HG02623 (cell line): ENCODE results near the gene APOL4.
"Not testable (repeated sequence)": the region's sequence is repeated elsewhere in the genome, so short reads cannot be mapped to it uniquely, and the experiment has no call there.

Experiments
- ATAC-seq: cut with Tn5 transposase; IDR thresholded peaks from one replicate; pipeline ENCODE4 v1.9.1; 2021; ENCODE audit warnings: moderate library complexity; ENCODE audit not compliant: unreplicated experiment

APOL4 gene

DNA sequence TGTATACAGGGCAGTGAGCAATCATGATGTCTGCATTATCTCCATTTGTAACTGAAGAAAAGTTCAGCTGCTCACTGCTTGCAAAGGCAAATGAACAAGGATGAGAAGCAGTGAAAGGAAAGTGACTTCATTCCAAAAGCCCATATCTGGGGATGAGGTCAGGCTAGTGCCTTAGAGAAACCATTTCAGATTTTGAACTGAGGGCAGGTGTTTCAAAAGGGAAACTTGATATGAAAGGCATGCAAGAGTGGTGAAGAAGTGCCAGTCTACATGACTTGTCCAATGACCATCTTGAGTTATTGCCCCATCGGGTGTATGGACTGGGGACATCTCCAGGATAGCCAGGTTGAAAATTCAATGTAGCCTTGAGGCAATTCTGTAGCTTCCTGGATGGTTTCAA, 7.3 kb upstream of the APOL4 start:
- ATAC-seq = no peak

DNA sequence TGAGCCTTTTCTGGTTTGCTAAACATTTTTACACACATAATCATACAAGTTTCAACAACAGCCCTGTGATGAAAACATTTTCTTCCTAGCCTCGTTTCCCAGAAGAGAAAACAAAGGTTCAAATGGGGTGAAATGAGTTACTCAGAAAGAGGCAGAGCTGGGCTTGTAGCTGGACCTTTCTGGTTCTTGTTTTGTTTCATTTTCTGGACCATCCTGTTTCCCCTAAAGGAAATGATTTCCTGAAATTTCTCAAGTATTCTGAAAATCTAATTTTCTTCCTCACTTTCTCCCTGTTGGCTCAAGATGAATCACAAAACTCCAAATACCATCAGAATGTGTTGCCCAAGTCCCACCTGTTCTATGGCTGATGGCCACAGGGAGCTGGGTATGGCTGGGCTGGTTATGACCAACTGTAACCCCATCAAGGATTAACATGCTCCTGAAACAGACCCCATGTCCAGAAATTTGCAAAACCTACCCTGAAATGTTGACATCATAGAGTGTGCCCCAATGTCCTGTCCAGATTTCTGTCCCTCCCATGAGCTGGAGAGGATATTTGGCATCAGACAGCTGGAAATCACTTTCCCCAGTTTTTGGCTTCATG, 6.7 kb upstream of the APOL4 start:
- ATAC-seq = no peak

DNA sequence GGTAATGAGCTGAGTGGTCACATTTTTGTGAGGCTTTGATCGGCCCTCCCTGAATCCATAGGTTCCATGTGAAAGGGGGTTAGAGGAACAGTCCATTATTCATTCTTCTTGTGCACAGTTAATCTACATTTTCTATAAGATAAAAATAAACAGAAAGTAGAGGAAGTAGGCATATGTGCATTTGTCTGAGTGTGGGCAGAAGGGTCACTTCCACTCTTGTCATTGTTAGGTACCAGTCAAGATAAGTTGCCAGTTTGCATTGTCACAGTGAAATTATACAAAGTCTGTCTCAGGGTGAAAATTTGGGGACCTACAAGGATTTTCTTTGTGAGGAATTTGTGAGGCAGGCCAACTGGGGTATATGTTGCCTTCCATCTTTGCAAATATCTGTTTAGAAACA, 4.6 kb upstream of the APOL4 start:
- no peak for ATAC-seq

DNA sequence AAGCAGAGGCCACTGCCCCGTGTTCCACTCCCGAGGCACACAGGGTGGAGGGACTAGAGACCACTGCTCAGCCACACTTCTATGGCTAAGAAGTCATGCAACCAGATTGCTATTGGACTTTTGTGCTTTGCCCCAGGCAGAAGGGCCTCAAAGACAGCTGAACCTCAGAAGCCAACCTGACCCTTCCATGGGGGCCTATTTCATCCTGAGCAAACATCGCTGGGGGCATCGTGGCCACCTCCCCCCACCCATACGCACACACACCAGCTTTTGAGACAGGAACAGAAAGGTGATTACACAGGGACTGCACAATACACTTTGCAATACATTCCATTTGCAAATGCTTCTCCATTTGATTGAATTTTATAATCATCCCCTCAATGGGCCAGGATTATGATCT, 4.0 kb upstream of the APOL4 start:
- ATAC-seq = not testable (repeated sequence)

DNA sequence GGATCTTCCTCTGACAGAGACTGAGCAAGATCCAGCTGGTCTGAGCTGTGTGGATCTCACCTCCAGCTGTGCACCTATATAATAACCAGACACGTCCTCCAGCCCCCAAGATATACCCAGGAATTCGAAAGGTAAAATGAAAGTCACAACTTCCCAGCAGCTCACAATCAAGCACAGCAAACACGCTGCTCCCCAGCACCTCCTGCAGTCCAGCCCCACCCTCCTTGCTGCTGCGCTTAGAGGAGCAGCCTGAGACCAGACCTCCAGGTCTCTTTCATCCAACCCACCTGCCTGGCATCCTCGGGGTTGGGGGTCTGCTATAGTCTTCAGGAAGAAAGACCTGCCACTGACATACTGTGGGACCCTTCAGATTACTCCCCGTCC, 3.0 kb upstream of the APOL4 start:
- no peak for ATAC-seq

DNA sequence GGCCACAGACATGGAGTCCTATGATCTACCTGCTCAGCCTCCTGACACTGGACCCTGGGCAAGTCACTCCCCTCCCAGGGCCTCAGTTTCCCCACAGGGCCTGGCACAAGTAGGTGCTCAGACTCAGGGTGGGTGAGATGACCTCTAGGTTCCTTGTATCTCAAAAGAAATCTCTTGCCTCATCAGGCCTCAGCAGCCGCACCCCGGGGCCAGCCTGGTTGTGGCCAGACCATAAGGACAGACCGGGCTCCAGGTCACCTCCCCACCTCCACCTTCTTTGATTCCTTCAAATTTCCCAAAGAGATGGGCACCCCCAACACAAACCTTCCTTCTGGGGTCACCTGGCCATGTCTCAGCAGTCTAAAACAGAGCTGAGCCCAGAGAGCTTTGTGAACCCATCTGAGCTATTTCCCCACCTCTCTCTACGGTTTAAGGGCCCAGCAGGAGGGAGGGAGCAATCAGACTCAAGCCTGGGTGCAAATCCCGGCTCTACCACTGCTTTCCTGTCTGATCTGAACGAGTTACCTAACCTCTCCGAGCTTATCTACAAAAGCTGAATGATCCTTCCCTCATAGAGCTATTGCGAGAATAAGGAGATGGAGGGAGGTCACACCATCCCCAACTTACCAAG, 2.5 kb upstream of the APOL4 start:
- ATAC-seq = no peak

DNA sequence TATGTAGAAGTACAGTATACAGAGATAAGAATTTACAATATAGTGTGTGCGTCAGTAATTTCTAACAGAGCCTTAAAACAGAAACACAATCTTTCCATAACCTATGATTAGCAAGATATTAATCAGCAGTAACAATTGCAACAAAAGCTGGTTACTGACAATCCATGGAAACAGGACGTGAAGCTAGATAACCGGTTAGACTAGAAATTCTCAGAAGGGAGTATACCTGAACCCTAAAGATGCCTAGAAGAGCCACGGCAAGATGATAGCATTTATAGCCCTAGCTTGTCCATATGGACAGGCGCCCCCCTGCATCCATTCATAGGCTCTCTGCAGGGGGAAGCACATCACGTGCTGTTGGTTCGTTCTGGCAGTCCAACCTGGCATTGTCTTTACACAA, 1.8 kb upstream of the APOL4 start:
- not testable (repeated sequence) for ATAC-seq

DNA sequence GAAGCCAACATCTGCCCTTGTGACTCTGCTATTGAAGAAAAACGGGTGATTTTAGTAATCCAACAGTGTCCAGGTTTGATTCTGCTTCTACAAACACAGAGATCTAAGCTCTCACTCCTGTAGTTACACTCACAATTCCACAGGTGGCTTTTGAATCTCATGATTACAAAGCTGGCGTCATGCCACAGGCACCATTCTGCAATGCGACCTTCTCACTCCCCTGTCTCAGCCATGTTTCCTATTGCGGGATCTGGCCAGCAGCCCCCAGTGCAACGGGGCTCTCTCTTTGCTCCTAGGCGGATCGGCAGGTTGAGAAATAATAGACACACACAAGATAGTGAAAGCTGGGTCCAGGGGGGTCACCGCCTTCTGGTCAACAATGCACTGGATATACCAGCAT, 1.3 kb upstream of the APOL4 start:
- ATAC-seq = not testable (repeated sequence)

DNA sequence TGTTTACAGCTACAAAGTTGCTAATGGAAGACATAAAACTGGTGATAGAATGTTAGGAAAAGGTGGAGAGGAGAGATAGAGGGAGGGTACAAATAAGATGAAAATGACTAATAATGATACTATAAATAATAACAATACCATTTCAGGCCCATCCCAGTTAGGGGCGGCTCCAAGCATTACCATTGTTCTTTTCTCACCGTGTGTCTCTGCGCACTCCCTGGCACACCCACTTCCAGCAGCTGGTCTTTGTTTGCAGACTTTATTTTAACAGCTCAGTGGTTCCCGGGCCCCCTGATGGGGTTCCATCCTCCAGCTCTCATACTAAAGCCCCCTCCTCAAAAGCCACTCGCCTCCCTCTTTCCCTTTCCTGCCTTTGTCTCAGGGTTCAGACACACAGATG, 584 bp downstream of the APOL4 start:
- not testable (repeated sequence) for ATAC-seq

DNA sequence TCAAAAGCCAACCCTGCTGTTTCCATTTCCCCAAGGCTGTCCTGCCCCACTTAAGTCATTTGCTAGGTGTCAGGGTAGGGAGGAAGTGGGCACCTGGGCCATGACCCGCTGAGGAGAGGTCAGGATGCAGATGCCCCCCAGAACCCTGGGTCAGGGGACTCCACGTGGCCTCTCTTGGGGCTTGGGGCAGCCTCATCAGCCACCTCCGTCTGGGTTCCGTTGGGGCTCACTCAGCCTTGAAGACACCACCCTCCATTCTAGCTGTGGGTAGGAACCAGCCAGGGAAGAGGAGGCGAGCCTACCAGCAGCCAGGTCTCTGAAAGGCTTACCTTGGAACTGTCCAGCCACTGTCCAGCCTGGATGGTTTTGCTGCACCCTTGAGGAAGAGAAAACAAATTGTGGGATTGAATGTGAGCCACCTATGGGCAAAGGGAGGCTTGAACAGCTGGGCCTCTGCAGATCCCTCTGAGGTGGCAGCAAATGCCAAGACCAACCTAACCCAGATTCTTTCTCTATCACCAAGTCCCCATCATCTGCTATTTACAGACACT, 2.5 kb downstream of the APOL4 start:
- no peak for ATAC-seq

DNA sequence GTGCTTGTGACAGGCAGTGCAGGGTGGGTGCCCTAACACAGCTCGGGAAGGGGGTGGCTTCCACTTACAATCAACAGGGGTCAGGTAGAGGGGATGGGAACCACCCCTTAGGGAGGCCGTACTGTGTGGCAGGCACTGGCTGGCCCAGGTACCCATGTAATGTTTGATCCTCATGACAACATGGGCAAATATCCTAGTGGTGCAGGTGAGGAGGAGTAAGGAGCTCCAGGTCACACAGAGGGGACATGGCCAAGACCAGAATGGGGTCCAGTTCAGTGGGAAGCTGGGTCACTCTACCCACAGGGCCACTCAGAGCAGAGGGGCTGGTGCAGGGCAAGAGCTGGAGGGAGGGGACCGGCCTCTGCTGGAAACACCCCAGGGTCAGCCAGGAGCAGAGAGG, 3.1 kb downstream of the APOL4 start:
- ATAC-seq = no peak

DNA sequence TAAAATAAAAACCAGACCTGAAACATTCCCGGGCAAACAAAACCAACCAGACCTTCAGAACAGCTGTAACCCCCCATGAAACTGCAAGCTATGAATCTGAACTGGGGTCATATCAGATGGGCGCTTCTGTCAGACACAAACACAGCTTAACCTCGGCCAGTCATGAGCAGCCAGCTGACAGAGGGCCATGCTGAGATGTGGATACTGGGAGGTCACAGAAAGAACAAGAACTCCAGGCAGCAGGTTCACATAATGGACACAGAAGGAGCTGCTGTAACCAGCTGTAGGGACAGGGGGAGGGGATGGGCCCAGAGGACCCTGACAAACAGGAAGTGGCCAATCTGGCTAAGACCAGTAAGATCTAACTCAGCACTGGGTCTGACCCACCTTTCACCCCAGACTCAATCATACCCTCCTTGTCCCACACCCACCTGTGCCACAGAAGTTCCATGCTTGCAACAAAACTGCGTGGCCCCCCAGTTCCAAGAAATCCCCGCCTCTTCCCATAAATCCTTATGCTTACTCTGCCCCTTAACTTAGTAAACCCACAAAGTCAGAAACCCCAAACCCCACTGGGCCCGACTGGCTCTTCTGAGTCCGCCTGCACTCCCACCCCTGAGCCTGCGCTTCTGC, 4.0 kb downstream of the APOL4 start:
- no peak for ATAC-seq

DNA sequence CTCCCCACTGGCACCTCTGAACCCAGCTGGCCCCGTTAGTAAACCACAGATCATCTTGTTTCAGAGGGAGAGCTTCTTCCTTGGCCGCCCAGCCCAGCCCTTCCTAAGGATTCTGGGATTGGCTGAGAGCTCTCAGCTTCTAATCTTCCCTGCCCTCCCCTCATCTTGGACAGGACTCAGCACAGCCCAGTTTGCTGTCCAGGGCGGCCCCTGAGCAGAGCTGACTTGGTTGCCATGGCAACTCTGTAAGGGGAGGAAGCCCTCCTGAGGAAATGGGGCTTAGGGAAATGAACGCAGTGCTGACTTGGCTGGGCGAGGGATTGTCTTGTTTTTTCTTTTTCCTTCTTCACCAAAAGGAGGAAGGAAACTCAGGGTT, 4.6 kb downstream of the APOL4 start:
- no peak for ATAC-seq

DNA sequence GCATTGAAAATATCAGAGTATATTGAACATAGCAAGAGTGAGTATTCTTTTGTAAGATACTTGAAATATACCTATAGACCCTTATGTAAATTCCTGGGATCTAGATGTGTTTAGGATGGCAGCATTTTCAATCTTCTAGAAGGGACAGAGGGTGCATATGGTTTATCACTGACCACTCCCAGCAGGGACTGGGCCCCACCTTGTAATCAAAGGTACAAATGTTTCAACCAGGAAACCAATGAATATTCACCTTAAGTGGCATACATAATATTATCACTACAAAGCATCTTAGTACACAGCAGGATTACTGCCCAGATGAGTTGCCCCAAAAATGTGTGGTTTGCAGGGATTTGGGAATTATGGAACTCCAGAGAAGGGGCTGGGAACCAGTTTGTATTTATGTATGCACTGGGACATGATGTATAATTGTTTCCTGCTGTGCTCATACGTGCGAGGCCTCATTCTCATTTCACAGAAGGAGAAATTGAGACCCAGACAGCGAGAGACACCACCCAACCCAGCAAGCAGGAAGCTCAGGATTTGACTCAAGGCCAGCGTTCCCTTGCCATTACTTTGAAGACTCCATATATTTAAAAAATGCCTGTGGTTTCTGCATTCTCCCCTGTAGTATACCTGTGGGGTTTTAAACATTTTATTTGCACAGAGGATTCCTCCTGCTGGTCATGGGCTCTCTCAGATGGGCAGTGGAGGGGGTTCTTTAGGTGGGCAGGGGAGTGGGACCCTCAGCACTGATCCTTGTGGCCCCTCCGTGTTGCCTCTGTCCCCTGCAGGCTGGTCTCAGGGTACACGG, 5.2 kb downstream of the APOL4 start:
- ATAC-seq = no peak

DNA sequence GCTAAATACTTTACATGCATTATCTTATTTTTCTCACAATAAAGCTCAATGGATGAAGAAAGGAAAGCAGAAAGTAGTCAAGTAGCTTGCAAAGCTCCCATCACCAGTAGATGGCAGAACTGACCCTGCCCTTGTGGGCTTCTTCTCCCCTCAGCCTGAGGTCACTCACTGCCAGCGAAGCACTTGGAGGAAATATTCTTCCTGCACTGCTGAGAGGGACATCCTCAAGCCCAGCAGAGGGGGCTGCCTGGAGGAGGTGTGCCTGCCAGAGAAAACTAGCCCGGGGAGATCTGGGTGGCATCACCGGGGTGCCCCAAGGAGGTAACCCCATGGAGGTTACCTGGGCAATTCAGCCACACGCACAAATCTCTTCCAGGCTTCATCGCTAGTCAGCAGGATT, 6.6 kb downstream of the APOL4 start:
- ATAC-seq = no peak

DNA sequence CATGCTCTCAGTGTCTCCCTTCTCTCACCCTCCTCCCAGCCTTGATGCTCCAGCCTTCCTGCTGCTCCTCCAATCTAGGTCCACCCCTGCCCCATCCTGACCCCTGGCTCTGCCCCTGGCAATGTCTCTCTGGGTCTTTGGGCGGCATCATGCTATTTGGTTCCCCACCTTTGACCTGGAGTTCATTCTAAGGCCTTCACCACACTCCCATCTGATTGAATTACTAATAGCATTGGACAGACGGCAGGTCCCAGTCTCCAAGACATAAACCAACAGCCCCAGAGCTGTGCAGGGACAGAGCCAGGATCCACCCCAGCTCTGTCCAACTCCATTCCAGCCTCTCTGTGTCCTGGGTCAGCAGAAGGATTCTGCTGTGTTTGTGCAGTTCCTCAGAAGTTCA, 7.2 kb downstream of the APOL4 start:
- ATAC-seq = no peak

DNA sequence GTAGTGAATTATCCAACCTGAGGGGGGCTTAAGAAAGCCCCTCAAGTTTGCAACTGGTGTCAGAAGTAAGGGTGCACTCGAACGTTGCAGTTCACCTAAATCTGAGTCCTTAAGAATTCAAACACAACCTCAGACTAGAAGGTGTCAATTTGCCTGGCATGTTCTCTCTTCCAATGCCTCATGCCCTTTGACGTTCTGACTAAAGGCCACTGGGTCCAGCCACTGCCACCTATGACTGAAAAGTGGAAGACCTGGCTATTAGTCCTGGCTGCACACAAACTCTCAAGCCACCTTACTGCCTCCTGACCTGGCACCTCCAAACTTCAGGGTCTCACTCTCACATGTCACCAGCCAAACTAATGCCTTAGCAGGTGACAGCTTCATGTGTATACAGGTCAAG, 8.0 kb downstream of the APOL4 start:
- no peak for ATAC-seq

DNA sequence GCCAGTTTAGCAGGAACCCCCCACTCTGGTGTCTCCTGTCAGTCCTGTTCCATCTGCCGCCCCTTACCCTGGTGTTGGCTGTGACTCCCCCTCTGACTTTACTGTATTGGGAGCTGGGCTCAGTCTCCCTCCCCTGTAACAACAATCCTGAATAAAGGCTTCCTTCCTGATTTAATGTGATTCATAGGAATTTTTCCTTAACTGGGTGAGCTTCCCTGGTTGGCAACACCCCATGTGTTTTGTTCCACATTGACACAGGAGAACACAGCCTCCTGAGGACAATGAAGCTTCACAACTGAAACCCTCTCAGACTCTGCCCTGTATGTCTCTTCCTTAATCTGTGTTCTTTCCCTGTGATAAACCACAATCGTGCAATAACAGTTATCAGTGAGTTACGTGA, 8.4 kb downstream of the APOL4 start:
- ATAC-seq = no peak

DNA sequence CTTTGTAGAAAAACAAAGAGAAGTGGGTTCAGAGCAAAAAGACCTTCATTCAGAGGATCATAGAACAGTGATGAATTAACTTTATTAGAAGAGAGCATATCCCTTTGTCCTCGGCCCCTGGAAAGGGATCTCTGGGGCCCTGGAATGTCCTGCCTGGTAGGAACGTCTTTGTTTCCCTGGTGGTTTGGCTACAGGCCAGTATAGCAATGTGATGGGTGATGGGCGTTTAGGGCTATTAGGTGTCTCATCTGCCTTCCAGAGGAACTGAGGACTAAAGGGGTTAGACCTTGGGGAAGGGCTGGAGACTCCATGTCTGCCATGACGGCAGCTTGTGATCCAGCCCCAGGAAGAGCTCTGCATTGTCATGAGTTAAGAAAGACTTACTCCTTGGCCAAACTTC, 9.1 kb downstream of the APOL4 start:
- no peak for ATAC-seq

DNA sequence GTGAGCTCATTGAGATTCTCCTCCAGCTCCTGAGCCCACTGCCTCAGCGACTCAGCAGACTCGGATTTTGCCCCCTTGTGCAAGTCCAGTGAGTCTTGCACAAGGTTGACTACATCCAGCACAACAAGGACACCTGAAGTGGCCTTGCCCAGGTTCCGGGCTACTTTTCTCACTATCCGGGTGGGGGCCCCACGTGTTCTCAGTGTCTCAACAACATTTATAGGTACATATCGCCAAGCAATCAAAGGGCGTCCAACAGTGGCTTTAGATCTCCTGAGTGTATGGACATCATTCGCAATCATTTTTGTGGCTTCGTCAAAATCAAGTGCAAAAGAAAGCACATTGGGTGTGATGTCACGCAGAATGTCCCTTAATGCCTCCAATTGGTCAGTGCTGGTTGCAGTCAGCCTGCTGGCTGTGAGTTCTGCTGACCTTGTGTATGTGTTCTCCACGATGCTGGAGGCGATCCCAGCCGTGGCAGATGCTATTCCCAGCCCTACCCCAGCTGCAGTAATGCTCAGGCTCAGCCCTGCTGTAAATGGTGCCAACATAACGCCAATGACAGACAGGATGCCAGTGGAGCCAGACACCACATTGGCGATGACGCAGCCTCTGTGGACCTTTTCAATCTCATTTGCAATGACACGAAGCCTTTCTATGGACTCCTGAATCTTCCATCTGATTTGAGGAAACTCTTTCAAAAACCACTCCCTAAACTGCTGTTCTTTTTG, 10.3 kb downstream of the APOL4 start:
- ATAC-seq = no peak

DNA sequence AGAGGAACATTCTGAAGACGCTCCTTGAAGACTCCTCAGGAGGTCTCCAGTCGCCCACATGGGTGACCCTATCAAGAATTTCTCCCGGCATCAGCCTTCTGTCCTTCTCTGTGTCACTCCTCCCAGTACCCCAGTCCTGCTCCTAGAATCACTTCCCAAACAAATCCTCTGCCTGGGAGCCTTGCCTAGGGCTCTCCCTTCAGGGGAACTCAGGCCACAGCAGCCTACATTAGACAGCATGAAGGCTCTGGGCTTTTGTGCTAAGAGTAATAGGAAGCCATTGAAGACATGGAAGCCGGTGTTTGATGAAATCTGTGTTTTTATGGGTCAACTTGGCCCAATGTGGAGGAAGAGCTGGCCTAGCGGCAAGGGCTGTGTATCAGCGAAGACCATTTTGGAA, 13.7 kb downstream of the APOL4 start:
- ATAC-seq = not testable (repeated sequence)
